Measurements from ENCODE around the gene STAP2.

GRCh38 chr19:4360641-4361151 lies 22.1 kb upstream of the STAP2 start:
- TF ChIP-seq CTCF (IDR thresholded peaks at IDR 0.05) (no peak), EP300 (IDR thresholded peaks at IDR 0.05) (no peak), POLR2A (IDR thresholded peaks at IDR 0.05) (no peak), POLR2AphosphoS5 (IDR thresholded peaks at IDR 0.05) (no peak)

Data from stomach (tissue), 4 donors.